ENCODE data around the gene PDE12.

PDE12 gene

GRCh38 chr3:57555738-57556458 is at the start of gene PDE12:
Gene PDE12 (plus strand): TSS chr3:57556274. CDS start chr3:57556380, 106 bp downstream.
- DNase-seq = peak; percentile 45

GRCh38 chr3:57512166-57512565 is 43.9 kb upstream of the PDE12 start:
- no peak for DNase-seq

DNA sequence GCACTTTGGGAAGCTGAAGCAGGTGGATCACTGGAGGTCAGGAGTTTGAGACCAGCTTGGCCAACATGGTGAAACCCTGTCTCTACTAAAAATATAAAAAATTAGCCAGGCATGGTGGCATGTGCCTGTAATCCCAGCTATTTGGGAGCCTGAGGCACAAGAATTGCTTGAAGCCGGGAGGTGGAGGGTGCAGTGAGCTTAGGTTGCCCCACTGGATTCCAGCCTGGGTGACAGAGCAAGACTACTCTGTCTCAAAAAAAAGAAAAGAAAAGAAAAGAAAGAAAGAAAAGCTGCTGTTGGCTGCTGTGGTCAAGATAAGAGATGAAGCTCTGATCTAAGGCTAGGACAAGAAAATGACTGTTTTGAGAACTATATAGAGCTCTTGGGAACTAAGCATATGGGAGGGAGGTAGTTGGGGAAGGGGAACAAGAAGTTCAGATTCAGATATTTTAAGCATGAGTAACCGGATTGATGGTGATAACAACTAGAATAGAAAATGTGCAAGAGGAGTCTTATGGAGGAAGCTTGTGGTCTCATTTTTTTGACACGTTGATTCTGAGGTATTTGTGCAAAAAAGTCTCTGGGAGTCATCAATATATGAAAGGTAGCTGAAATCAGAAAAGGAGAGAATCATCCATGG is 37.7 kb upstream of the PDE12 start:
- no peak for DNase-seq

- peak; percentile 10 for DNase-seq
These were observed 25.9 kb upstream of the PDE12 start for GRCh38 chr3:57530071-57530608.

DNA sequence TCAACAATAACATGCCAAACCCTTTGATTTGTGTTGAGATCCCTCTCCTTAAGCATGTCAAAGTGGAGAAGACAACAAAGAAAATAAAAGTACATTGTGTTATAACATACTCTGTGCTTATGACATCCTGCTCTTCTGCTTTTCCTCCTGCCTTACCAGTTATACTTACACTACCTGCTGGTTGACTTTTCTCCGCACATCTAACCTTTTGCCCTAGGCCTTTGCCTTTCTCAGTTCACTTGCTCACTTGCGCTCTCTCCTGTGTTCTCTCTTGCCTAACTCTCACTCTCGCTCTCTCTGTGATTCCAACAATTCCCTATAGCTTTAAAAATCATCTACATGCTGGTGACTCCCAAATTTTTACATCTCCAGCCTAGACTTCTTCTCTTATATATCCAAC is 17.6 kb upstream of the PDE12 start:
- no peak for DNase-seq

DNA sequence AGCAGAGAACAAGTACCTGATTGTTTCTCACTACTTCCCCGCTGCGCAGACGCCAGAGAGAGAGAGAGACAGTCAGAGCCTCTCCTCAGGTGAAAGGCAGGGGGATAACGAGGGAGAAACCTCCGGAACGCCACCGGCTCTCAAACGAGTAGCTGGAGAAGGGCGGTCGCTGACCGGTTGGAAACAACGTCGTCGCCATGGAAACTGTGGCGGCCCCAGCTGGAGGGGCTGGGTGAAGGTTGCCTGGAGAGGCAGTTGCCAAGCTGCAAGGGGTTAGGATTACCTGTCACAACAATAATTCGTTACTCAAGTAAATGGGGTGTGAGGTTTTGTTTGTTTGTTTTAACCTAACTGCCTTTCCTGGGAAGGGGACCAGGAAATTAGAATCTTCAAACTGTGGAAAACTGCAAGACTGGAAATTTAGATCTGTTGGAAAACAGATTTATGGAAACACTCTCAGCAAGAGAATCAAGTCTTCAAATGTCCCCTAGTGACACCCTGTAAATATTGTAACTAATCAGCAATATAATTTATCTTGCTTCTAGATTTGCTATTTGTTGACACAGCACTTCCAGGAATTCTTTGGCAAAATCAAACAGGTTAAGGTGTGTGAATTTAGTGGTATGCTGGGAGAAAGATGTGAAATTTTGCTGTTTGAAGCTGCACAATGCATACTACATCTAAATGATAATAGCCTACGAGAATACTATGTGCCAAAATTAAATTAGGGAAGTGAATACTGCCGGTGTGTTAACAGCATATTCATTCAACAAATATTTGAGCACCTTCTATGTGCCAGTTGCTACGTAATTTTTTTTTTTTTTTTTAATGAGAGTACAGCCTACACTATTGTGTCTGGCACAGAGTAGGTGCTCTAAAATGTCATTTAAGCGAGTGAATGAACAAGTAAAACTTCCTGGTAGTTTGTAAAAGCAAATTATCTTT is 11.6 kb upstream of the PDE12 start, which contains the start of gene DNAH12:
Gene DNAH12 (minus strand): TSS at position 164 of the 945 bp plus-strand sequence. CDS start 1,474 bp downstream, outside the sequence.
- DNase-seq = peak; percentile 4

GRCh38 chr3:57545636-57546268 is 10.3 kb upstream of the PDE12 start:
- no peak for DNase-seq

GRCh38 chr3:57546616-57547015 is 9.5 kb upstream of the PDE12 start:
- no peak for DNase-seq

DNA sequence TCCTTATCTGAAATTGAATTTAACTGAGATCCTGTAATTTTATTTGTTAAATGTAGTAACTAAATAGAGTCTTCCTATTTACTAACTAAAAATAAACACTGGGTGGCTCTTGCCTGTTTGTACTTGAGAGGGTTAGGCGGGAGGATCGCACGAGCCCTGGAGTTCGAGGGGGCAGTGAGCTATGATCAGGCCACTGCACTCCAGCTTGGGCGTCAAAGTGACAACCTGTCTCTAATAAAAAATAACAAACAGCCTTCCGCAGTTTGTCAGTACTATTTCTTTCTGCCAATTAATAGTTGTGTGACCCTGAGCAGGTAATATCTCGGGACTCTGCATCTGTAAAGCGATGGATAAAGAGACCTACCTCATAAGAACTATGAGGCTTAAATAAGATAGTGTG is 768 bp upstream of the PDE12 start:
- no peak for DNase-seq

- DNase-seq = no peak
These were observed 498 bp downstream of the PDE12 start for GRCh38 chr3:57556459-57557084.

- no peak for DNase-seq
These were observed 1.0 kb downstream of the PDE12 start for GRCh38 chr3:57557085-57557537.

DNA sequence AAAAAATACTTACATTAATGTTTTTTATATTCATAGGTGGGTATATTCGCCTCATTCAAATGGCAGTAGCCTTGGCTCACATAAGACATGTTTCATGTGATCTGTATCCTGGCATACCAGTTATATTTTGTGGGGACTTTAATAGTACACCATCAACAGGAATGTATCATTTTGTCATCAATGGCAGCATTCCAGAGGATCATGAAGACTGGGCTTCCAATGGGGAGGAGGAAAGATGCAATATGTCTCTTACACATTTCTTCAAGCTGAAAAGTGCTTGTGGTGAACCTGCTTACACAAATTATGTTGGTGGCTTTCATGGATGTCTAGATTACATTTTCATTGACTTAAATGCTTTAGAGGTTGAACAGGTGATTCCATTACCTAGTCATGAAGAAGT is 3.5 kb downstream of the PDE12 start:
- DNase-seq = no peak

DNA sequence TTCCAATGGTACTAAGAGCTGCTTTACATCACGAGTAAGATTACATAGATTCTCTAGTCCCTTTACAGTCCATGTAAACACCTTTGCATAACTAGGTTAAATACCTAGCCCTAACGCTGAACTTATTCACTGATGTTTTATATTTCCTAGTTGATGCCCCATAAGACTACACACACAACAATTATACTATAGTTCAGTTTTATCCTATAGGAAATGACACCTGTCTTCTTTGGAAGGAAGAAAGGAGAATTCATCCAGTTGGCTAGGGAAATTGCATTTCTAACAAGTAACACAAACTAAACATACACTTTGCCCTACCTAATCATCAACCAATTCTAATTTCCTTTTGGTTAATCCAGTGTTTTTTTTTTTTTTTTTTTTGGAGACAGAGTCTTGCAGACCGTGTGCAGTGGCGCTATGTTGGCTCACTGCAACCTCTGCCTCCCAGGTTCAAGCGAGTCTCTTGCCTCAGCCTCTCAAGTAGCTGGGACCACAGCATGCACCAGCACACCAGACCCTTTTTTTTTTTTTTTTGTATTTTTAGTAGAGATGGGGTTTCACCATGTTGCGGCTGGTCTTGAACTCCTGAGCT is 13.9 kb downstream of the PDE12 start:
- DNase-seq = no peak

DNA sequence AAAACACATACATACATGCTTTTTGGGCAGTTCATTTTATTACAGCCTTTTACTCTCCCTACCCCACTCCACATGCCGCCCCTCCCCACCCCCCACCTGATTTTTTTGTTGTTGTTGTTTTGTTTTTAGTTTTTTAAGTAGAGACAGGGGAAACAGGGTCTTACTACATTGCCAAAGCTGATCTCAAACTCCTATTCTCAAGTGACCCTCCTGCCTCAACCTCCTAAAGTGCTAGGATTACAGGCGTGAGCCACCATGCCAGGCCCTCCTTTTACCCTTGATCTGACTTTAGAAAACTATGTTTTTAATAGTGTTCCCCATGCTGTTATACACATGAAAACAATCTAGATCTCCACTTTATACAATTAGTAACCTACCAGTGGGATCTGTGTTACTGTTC is 14.8 kb downstream of the PDE12 start:
- no peak for DNase-seq

DNA sequence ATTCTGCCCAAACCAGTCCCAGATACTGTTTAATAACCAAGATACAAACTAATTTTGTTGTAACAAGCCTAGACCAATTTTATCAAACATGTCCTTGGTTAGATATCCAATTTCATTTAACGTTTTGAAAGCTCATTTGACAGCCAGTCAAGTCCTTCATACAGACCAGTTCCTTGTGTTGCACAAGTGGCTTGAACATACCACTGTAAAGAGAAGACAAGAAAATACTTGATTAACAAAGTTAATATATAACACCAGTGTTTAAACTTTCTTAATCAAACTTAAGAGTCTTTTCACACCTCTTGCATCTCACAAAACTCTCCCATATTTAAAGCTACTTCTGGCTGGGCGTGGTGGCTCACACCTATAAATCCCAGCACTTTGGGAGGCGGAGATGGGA is 16.0 kb downstream of the PDE12 start:
- no peak for DNase-seq

GRCh38 chr3:57575966-57576626 is 20.0 kb downstream of the PDE12 start:
- DNase-seq = no peak

DNA sequence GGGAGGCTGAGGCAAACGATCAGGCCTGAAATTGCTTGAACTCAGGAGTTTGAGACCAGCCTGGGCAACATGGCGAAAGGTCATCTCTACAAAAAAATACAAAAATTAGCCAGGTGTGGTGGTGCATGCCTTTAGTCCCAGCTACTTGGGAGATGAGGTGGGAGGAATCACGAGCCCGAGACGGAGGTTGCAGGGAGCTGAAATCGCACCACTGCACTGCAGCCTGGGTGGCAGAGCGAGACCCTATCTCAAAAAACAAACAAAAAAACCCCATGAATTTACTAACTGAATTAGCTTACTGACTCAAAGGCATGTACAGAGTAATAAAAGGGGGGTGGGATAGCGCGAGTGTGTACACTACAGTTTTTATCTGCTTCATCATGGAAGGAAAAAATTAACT is 21.7 kb downstream of the PDE12 start:
- DNase-seq = no peak

DNA sequence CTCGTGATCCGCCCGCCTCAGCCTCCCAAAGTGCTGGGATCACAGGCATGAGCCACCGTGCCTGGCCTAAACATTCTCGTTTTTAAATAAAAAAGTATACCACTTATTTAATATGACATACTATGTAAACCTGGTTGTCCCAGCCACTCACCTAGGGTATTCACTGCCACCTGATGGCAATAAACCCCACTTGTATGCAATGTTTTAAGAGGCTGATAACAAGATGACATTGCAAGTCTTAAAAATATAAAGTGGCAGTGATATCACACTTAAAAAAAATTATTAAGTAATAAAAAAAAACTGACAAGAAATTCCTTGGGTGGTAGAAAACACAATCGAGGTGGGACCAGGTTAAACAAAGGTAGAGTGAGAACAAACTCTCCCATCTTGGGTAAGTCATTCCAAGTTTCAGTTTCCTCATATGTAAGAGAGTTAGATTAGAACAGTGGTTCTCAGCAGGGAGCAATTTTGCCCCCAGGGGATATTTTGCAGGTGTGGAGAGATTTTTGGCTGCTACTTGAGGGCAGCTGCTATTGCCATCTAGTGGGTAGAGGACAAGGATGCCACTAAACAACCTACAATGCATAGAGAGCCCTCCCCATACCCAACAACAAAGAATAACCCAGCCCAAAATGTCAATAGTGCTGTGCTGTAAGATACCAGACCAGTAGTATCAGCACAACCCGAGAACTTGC is 26.5 kb downstream of the PDE12 start:
- DNase-seq = no peak

GRCh38 chr3:57583544-57583943 is 27.5 kb downstream of the PDE12 start:
- DNase-seq = no peak

DNA sequence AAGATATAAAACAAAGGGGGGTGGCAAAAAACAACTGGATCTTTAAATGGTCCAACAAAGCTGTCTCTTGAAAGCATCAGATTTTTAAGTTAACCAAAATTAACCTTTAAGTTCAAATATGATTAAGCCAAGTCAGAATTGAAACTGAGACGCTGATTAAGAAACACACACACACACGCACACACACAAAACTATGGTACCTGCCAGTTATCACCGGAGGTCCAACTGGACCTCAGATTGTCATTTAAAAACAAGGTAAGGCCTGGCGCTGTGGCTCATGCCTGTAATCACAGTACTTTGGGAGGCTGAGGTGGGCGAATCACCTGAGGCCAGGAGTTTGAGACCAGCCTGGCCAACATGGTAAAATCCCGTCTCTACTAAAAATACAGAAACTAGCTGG is 30.7 kb downstream of the PDE12 start:
- DNase-seq = no peak

Data from DMS 273 treated with DMSO at 0.1 percent for 48 hours (cell line).